Measurements from ENCODE around the gene NEDD4L.
"Not testable (repeated sequence)": the region's sequence is repeated elsewhere in the genome, so short reads cannot be mapped to it uniquely, and the experiment has no call there.

The NEDD4L gene

DNA sequence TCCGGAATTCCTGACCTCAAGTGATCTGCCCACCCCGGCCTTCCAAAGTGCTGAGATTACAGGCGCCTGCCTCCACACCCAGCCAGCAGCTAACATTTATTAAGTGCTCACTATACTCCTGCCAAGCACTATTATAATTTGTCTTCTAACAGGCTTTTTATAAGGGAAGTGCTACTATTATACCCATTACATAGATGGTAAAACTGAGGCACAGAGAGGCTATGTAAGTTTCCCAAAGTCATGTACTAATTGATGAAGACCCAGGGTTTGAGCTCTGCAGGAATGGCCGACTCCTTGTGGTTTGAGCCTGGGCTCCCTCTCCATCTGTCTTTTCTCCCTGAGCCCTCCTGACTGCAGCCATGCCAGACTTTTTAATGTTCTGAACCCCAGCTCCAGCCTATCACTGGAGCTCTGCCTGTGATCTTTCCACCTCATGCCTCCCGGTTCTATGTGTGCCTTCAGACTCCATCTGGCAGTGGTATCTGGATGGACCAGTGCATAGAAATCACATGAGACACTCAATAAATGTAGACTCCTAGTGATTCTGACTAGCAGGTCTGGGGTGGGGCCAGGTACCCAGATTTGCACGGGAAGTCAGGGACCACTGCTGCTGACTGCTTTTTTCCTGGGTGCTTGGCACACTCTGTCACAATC lies 197.1 kb downstream of the NEDD4L start:
- no peak for DNase-seq (ENCODE audit: low spot score)

DNA sequence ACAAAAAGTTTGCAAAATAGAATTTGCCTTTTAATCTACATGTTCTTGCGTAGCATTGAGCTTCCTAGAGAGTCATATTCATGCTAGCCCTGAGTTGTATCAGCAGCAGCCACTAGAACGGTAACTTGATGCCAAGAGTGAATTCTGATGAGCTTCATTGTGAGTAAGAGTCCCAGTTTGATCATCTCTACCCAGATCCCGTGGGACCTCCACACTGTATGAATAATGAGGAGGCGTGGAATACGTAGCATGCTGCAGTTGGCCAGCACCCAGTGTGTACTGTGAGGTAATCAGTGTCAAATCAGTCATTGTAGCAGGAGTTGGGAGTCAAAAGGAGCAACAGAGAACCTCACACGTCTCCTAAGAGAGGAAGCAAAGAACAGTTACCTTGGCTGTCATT lies 197.9 kb downstream of the NEDD4L start:
- DNase-seq (ENCODE audit: low spot score) = no peak

DNA sequence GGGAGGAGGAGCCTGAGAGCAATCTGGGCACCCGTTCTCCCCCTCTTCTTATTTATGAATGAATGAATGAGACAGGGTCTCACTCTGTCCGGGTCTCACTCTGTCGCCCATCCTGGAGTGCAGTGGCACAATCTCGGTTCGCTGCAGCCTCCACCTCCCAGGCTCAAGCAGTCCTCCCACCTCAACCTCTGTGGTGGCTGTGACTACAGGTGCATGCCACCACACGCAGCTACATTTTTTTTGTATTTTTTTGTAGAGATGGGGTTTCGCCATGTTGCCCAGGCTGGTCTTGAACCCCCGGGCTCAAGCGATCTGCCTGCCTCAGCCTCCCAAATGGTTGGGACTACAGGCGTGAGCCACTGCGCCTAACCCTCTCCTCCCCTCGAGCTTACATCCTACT lies 198.4 kb downstream of the NEDD4L start:
- DNase-seq (ENCODE audit: low spot score) = no peak

GRCh38 chr18:58242968-58243367 lies 198.9 kb downstream of the NEDD4L start:
- no peak for DNase-seq (ENCODE audit: low spot score)

- DNase-seq (ENCODE audit: low spot score) = no peak
Measured at GRCh38 chr18:58243401-58243800, 199.4 kb downstream of the NEDD4L start.

DNA sequence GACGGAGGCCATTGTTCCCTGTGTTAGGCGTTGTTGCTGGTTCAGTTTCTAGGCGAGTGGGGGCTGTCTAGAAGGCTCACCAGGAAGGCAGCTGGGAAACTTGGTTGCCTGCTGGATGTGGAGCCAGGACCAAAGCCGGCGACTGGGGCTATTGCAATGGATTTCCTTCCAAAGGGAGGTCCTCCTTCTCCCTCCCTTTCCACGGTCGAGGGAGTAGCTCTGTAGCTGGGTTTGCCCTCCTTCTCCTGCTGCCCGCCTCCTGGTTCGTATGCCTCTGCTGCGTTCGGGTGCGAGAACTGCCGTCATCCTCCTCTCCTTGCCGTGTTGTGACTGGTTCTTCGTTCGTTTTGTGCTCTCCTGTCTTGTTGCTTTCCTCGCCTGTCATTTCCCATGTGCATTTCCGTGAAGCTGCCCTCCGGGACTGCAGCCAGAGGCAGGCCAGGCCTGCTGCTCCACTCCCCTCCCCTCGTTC lies 203.4 kb downstream of the NEDD4L start:
- DNase-seq (ENCODE audit: low spot score) = no peak

DNA sequence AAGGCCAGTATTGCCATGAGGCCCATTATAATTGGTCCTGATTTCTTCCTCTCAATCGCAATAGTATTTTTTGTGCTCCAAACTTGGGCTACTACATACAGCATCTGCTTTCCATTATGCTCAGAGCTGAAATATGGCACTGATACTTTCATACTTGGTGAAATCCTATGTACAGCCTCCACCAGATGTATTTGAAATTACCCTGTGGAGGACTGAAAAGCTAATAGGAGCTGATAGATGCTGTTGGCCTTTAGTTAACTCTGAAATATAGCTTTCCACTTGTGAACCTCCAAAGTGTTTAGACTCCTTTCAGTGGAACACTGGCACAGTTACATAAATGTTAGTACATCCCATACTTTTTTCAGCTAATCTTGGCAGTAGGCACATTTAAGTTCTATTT lies 205.7 kb downstream of the NEDD4L start:
- no peak for DNase-seq (ENCODE audit: low spot score)

GRCh38 chr18:58251416-58251815 lies 207.4 kb downstream of the NEDD4L start:
- no peak for DNase-seq (ENCODE audit: low spot score)

- no peak for DNase-seq (ENCODE audit: low spot score)
Measured at GRCh38 chr18:58252166-58252565, 208.1 kb downstream of the NEDD4L start.

- no peak for DNase-seq (ENCODE audit: low spot score)
Measured at GRCh38 chr18:58253318-58253717, 209.3 kb downstream of the NEDD4L start.

GRCh38 chr18:58253871-58254270 lies 209.8 kb downstream of the NEDD4L start:
- DNase-seq (ENCODE audit: low spot score) = no peak

- no peak for DNase-seq (ENCODE audit: low spot score)
Measured at GRCh38 chr18:58254873-58255511, 211.0 kb downstream of the NEDD4L start.

GRCh38 chr18:58255701-58256311 lies 211.8 kb downstream of the NEDD4L start:
- DNase-seq (ENCODE audit: low spot score) = no peak

- no peak for DNase-seq (ENCODE audit: low spot score)
Measured at GRCh38 chr18:58256316-58257080, 212.5 kb downstream of the NEDD4L start.

- peak; percentile 62 for DNase-seq (ENCODE audit: low spot score)
Measured at GRCh38 chr18:58257461-58257860, 213.4 kb downstream of the NEDD4L start.

- peak; percentile 82 for DNase-seq (ENCODE audit: low spot score)
Measured at GRCh38 chr18:58258692-58259342, 214.8 kb downstream of the NEDD4L start.

DNA sequence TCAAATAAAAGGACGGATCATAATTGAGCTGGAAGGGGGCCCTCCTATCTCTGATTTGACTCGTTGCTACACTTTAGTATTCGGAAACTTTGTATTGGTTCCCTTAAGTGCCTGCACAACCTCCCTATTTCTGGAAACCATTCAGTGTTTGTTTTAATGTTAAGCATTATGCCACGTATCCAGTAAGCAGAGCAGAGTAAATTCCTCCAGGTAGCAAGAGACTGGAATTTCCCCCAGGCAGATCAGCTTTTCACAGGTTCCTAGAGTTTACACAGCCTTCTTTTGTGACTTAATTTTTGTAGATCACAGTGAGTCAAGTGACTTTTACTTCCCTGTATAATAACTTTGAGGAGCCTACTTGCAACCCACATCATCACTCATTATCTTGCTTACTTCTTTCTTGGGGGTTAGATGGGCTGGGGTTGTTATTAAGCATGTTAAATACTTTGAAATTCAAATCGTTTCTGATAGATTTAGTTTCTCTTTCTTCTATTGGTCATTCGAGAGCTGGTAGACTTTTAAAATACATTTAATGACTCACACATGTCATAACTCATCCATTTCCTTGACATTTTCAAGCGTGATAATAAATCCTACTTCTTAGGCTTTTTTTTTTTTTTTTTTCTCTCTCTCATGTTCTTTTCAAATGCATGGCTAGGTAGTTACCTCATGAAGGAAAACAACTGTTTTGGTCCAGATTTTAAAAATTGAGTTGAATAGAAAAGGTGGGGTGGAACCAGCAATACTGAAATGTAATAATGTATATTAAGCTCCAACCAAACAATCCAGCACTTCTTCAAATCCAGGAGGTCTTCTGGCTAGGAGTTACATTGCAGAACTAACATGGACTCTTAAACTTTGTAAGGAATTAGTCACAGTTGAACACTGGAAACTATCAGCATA lies 219.3 kb downstream of the NEDD4L start:
- DNase-seq (ENCODE audit: low spot score) = no peak

- DNase-seq (ENCODE audit: low spot score) = no peak
Measured at GRCh38 chr18:58264075-58264474, 220.0 kb downstream of the NEDD4L start.

DNA sequence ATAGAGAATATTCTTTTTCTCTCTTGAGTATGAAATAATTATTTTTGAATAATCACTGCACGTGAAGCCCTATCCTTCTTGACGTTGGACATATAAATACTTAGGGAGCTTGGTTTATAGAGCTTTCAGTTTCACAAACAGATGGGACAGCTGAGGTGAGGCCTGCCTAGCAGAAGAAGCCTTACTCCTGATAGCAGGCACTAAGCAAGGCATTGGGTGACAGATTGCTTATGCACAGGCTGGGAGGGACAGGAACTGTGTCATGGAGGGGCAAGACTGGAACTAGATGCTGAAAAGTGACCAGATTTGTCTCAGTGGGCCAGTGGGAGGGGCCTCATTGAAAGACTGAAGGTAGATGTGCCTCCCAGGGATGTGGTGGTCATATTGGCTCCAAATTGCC lies 220.8 kb downstream of the NEDD4L start:
- DNase-seq (ENCODE audit: low spot score) = no peak

GRCh38 chr18:58265489-58265888 lies 221.5 kb downstream of the NEDD4L start:
- DNase-seq (ENCODE audit: low spot score) = not testable (repeated sequence)

- no peak for DNase-seq (ENCODE audit: low spot score)
Measured at GRCh38 chr18:58266291-58266690, 222.3 kb downstream of the NEDD4L start.

Data from hematopoietic multipotent progenitor cell treated with erythropoietin and hydrocortisone succinate and interleukin-3 and kit ligand, for 17 days (in vitro differentiated cells).